Measurements from ENCODE around the gene CD5L.

CD5L gene

DNA sequence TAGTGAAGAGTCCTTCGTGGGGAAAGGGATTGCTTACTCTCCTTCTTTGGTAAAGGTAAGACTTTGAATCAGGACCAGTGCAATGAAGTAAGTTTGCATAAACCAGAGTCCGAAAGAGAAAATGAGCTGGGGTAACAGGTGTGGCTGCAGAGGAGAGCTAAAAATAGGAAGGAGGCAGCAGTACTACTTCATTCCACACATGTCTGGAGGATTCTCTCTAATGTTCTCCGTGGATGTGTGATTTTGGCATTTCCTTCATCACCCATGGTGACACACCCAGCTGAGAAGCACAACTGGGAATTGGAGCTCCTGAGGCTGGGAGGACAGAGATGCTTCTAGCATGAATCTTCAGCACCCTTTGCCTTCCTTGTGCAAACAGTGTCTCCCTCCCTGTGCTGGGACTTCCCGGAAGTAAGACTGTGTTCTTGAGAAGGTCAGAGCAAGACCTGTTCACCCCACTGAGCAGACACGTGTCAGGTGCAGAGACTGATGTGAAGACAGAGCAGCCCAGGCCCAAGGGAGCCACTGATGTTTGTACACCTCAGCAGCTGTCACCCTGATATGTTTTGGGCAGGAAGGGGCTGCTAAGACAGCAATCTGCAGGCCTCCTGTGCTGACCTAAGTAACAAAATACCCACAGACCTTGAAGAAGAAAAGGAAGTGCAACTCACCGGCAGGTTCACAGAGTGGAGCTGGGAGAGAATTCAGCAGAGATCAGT lies 35.0 kb downstream of the CD5L start:
- DNase-seq, result no peak

DNA sequence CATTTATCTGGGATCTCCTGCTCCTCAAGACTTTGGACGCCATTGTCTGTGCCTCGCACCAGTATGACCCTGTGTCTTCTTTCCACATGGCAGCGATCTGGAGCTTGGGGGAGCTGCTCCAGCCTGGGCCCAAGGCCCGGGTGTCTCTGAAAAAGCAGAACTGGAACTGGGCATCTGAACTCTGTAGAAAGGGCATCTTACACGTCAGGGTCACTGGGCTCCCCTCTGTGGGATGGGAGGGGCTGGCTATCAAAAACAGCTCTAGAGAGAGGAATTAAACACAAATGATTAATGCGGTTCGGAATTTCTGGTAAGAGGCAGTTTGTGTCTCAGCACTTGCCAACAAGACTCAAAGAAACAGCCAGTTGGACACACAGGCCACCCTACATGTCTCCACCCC lies 37.8 kb downstream of the CD5L start:
- DNase-seq, result no peak

DNA sequence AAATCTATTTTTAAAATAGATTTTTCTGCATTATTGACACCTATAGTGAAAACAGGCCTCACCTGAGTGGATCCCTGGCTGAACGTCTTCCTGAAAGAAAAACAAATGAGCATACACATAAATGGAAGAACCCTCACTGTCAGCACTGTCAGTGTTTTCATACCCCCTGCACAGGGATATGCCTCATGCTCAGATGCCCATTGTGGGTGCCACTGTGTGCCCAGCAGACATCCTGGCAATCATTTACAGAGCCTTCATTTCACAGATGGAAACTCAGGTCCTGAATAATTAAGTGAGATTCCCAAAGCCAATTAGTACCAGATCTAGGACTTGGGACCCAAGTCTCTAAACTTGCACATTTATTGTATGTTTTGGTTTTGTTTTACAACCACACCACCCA lies 41.6 kb downstream of the CD5L start:
- DNase-seq, result no peak

DNA sequence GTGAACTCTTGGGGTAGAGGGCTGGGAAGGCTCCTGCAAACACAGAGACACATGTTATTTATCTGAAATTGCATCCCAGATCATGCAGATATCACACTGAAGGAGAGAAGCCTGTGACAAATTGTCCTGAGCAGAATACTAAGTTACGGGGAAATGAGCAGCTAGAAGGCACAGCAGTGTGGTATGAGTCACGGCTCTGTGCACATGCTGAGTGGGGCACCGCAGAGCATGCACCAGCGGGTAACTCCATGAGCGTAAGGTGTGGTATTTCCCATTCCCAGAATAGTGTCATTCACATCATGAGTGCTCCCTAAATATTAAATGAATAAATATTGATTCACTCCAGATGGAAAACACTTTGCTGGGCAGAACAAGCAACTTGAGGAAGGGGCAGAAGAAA lies 43.4 kb downstream of the CD5L start:
- DNase-seq, result no peak

DNA sequence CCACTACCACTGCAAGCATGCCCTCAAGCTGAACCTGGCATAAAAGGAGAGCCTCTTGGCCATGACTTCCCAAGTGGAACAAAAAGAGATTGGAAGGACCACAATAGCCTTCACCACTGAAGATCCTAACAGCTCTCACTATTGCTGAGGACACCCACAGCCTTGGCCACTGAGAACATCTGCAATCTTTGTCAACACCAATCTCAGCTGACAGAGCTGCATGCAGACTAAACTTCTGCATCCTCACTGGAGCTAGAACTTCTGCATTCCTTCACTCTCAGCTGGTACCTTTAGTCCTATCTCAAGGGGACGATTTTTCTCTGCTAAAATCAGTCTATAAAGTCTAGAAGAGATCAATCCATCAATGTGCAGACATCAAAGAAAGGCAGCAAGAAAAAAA lies 56.4 kb downstream of the CD5L start:
- no peak for DNase-seq

DNA sequence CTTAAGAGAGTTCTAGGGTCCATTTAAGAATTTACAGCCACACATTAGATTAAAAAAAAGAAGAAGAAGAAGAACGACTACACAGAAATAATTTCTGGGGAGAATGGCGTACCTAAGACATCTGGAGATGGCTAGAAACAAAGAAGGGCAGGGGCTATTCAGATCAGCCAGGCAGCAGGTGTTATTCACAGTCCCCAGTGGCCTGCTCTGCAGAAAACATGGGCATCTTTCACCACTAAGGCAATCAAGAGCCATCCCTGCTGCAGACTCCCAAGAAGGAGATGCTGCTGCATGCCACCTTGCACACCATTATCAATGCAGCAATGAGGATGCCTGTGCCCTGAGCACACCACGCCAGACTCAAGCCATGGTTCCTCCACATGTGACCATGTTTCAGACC lies 56.8 kb downstream of the CD5L start:
- no peak for DNase-seq

DNA sequence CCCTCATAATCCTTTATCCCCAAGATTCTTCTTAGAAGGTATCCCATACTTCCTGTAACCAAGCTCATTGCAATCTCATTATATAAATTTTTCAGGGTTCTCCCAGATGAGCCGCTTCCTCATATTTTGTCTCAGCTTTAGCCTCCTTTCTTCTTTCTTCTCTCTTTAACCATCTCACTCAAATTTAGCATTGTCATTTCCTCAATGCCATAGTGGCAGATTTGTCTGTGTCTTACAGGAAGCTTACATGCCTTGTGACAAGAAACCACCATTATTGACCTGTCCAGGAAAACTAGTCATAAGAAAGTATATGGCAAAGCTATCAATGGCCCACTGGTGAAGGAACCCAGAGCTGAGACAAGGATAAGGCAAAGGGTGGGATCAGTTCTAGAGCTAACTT lies 58.7 kb downstream of the CD5L start:
- no peak for DNase-seq

DNA sequence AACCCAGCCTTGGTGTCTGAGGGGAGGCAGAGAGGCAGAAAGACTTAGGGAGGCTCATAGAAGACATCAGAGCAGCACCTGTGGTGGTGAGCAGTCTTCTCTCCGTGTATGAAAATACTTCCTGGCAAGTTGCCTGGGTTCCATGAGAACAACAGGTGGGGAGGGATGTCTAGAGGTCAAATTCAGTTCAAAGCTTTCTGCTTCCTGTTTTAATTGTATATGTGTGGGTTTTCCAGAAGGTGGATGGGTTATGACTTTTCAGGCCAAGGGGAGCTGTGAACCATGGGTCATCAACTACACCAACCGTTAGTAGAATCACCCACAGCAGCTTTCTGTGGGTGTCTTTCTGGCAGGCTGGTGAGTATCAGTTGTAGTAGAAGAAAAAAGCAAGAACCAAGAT lies 60.6 kb downstream of the CD5L start:
- no peak for DNase-seq

Data from amniotic stem cell (primary cell).